GM10248 (cell line): Measurements from ENCODE around the gene SERPINA12.

Experiments
- CTCF ChIA-PET: fragments of 300-600 bp; sonication (Branson Sonifier 250); formaldehyde crosslinking; extraction: SDS; loops from one replicate; lab custom pipeline; 2021; ENCODE audit warnings: antibody characterized with exemption; lab: Yijun Ruan, JAX
- POLR2A ChIA-PET: fragments of 350-650 bp; sonication (Branson Sonifier 250); formaldehyde crosslinking; extraction: SDS; loops from one replicate; lab custom pipeline; 2020; ENCODE audit warnings: antibody characterized with exemption; lab: Yijun Ruan, JAX
- DNase-seq: peaks from one replicate; pipeline ENCODE4 v3.0.0; 2012; ENCODE audit errors: extremely low spot score
- TF ChIP-seq, protein P1 (sequence below): IDR thresholded peaks from 2 replicates; pipeline ENCODE4 v1.5.1; 2012; ENCODE audit warnings: mild to moderate bottlenecking, low read depth; ENCODE audit errors: extremely low read depth, missing control alignments, control extremely low read depth

Gene SERPINA12

DNA sequence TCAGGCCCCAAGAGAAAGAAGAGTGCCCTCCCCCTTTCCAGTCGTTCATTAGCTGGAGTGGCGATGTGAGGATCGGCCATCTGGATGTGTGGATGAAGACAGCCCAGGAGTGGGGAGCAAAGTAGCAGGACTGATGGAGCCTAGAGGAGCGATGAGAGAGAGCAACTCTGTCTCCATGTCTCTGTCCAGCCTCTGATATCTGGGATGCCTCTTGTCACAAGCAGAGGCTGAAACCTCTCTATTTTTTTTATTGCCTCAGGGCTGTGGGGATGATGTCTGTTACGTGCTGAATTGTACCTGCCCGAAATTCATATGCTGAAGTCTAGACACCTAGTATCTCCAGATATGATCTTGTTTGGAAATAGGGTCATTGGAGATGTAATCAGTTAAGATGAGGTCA lies 59.3 kb downstream of the SERPINA12 start:
- CTCF ChIA-PET = interaction anchor here (2.1 kb wide), 1 partner anchor 16 kb away, joined by 6 read pairs; no protein-coding TSS in a partner anchor
- no peak for DNase-seq
- POLR2A ChIA-PET = no interaction called here
- TF ChIP-seq, protein P1, sequence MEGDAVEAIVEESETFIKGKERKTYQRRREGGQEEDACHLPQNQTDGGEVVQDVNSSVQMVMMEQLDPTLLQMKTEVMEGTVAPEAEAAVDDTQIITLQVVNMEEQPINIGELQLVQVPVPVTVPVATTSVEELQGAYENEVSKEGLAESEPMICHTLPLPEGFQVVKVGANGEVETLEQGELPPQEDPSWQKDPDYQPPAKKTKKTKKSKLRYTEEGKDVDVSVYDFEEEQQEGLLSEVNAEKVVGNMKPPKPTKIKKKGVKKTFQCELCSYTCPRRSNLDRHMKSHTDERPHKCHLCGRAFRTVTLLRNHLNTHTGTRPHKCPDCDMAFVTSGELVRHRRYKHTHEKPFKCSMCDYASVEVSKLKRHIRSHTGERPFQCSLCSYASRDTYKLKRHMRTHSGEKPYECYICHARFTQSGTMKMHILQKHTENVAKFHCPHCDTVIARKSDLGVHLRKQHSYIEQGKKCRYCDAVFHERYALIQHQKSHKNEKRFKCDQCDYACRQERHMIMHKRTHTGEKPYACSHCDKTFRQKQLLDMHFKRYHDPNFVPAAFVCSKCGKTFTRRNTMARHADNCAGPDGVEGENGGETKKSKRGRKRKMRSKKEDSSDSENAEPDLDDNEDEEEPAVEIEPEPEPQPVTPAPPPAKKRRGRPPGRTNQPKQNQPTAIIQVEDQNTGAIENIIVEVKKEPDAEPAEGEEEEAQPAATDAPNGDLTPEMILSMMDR = no peak

DNA sequence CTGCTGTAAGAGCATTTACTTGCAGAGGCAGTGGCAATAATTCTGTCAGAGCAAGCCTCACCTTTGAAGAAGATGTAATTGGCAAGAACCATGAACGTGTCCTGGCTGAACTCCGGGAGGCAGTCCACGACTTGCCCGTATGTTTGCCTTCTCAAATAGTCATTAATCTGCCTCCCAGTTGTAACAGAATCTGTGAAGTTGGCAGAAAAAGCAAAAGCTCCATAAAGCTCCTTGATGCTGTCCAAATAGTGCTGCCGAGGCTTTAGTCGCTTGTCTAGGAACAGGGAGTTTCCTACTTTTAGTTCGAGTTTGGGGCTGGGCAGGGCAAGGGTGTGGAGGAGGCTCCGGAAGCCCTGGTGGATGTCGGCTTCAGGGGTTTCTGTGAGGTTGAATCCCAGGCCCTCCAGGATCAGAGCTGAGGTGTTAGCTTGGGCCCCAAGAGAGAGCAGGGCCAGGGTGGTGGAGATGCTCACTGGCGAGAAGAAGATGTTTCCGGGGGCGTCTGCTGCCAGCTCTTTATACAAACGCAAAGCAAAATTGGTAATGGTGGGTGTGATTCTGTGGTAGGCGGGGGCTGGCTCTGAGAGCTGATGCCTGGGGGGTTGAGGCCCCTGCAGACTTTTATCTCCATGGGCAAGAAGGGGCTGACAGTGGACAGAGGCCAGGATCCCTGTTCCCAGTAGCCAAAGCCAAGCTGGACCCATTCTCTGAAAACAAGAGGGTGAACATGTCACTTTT lies 61.0 kb downstream of the SERPINA12 start:
- ChIA-PET POLR2A (no interaction called here), CTCF (interaction anchor here (0.9 to 1.6 kb wide), 6 partner anchors 10 to 104 kb away, joined by 3 to 5 read pairs (median 4); no protein-coding TSS in a partner anchor)
- TF ChIP-seq, protein P1 = no peak
- DNase-seq = no peak

DNA sequence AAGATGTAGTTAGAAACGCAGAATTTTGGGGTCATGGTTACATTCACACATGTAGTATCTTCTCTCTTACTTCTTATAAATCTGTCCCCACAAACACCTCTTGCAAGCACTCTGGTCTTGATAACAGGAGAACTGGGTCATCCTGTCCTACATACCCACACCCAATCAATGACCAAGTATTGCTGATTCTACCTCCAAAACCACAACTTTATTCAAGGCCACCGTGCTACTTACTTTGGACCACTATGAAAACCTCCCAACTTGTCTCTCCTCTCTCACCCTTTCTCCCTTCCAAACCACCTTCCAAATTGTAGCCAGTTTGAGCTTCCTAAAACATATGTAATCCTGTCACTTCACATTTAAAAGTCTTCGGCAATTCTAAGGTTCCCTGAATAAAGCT lies 62.1 kb downstream of the SERPINA12 start:
- CTCF ChIA-PET = interaction anchor here (0.9 to 1.6 kb wide), 7 partner anchors 9 to 105 kb away, joined by 3 to 5 read pairs (median 4); no protein-coding TSS in a partner anchor
- POLR2A ChIA-PET = no interaction called here

DNA sequence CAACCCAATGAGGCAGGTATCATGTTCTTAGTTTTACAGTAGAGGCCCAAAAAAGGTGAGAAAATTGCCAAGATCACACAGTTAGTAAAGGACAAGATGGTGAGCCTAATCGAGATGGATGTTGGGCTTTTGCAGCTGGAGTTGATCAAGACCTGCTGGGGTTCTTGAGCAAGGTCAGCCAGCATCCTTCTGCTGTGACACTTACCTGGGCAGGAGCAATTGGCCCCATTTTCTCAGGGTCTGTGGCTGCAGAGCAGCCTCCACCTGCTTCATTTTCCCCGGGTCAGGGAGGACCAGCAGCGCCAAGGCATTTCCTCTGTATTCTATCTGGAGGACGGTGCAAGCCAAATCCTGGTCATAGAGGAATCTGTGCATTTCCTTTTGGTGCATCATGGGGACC lies 63.1 kb downstream of the SERPINA12 start:
- ChIA-PET POLR2A (no interaction called here), CTCF (interaction anchor here (1.2 to 1.8 kb wide), 3 partner anchors 12 to 23 kb away, joined by 3 to 7 read pairs (median 4); no protein-coding TSS in a partner anchor)
- TF ChIP-seq, protein P1 = no peak
- no peak for DNase-seq

More for the DNA sequence above, 62.1 kb downstream of the SERPINA12 start:
- DNase-seq = no peak
- TF ChIP-seq, protein P1 = no peak

DNA sequence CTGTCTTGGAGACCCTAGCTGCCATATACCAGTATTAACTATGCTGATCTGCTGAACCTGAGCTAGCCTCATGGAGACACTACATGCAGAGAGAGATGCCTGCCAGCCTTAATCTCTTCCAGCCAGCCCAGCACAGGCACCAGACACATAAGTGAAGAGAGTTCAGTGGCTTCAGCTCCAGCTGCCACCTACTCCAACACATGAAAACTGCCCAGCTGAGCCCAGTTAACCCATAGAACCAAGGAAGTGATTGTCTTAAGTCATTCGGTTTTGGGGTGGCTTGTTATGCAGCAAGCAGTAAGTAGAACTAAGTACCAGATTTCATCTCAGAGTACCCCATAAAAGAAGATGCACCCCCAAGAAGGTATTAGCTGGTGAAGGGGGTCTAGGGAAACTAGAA lies 64.3 kb downstream of the SERPINA12 start:
- TF ChIP-seq, protein P1 = no peak
- ChIA-PET CTCF (interaction anchor here (1.0 to 1.8 kb wide), 3 partner anchors 10 to 36 kb away, joined by 3 to 7 read pairs (median 4); no protein-coding TSS in a partner anchor), POLR2A (no interaction called here)
- DNase-seq = no peak

DNA sequence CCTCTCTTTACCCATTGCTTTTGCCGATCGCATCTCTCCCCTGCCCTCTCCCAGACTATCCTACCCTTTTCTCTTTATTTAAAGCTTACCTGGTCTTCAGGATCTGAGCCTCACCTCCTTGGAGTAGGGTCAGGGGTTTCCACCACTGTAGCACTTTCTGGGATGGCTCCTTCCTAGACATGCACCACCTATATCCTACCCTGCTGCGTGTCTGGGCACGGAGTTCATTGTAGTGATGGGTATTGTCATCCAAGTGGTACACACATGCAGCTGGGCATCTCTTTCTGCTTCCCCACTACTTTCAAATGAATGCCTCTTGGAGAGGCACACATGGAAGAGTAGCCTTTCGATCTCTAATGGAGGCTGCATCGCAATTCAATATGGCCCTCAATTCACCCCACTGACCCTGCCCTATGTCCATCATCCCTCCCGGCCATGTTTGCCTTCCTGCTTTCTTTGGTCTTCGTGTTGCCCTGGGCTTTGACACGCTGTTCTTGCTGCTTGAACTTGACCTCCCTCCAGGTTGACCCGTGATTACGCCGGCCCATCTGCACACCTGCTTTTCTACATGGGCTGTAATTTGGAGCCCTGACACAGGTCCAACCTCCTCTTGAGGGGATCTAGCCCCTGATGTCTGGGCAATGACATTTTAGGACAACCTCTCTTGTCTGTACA lies 67.6 kb downstream of the SERPINA12 start:
- CTCF ChIA-PET = no interaction called here
- TF ChIP-seq, protein P1 = no peak

More for the DNA sequence above, 67.6 kb downstream of the SERPINA12 start:
- POLR2A ChIA-PET = no interaction called here
- no peak for DNase-seq
